Right ventricle myocardium inferior (tissue), 1 donor: Measurements from ENCODE around the gene KLF9. TPM values are rescaled to one million over a fixed set of nuclear protein-coding genes. Genes with fewer than 3 reads are reported as not detected.

Experiments used
- ATAC-seq: fragments of 200-7000 bp; cut with Tn5 transposase; one replicate; pipeline ENCODE4 v1.9.1; 2020; ENCODE audit warnings: mild to moderate bottlenecking, moderate library complexity
- DNase-seq: peaks from one replicate; pipeline ENCODE4 v3.0.0; 2021; ENCODE audit errors: missing footprints
- intact Hi-C: fragments of 100-400 bp; cut with DNase I; formaldehyde crosslinking; loops from one replicate; pipeline ENCODE4 v1.11.0; 2022
- long read RNA-seq: library from polyadenylated mRNA; unstranded; transcript quantifications from one replicate; pipeline ENCODE4 v2.0.0, GENCODE V29; 2021
- total RNA-seq: library from RNA; stranded (reverse); fragmentation: NEBNext Ultra II Directional; extraction: Animal tissue kit (Norgen Biotek cat#: 25700); gene quantifications from one replicate; pipeline ENCODE4 v1.2.1, GENCODE V29; 2021
- donor health status: DM: no; HTN: yes; CAD: no; lungs with severe emphysema.

KLF9 gene
- total RNA-seq = 52.6 TPM
- long read RNA-seq, full-length matches to known transcripts = 1 of 3 reads
- long read RNA-seq, partial matches to known transcripts = 0 of 3 reads
- long read RNA-seq, other reads (novel, unspliced or antisense) = 2 of 3 reads

DNA sequence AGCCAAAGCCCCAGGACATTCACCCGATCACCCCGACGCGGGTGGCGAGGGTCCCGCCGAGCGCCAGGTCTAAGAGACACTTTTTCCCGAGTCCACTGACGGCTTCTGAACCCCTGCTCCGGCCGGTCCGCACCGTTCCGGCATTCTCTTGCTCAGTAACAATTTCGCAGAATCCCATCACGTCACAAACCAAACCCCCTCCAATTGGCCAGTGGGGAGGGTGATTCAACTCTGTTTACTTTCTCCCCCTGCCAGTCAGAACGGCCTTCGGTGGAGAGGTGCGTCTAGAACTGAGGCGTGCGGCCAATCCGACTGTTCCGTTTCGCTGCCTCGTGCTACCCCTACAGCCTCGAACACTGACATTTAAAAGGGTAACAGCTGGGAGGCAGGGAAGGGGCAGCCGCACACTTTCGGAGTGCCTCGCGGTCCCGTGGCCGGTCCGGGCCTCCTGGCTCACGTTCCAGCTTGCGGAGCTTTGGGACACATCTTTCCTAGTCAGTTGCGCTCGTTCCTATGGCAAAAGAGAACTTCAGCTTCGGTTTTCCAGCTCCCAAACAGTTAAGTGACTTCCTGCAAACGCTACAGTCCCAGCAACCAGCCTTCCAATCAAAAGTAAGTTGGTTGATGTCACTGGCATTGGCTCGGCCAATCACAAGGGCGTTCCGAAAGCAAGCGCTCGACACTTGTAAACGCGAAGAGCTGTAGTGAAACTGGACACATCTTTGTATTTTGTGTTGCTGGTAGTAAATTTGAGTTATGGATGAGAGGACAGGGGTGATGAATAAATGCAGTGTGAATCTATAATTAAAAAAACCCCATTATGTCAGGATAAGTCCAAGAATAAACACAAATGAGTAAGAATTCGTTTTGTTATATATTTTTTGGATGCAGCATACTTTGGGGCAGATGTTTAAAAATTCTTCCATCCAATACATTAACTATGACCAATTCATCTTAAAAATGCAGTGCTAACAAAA is at the start of gene KLF9:
KLF9 (minus strand) TSS at position 859 of the 977 bp plus-strand sequence. CDS start 1,294 bp downstream, outside the sequence.
- ATAC-seq = peak; percentile 74
- intact Hi-C loops = no loop called here

DNA sequence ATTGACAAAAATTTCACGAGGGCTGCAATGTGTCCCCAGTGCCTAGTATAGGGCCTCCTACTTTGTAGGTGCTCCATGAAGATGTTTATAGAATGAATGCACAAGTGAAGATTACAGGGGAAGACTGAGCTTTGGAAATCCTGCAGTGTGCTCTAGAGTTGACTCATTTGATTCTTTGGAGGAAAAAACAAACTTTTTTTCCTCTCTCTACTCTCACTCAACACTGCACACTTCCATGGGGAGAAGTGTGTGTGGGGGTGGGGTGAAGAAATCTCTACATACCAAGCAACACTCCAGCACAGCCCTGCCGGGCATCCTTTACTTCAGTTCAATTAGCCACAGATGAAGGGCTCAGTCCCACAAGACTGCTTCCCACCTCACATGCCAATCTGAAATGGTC is 49.4 kb upstream of the KLF9 start:
- no peak for ATAC-seq
- intact Hi-C loops = no loop called here

More for the DNA sequence above, at the start of gene KLF9:
- peak; percentile 94 for DNase-seq

DNA sequence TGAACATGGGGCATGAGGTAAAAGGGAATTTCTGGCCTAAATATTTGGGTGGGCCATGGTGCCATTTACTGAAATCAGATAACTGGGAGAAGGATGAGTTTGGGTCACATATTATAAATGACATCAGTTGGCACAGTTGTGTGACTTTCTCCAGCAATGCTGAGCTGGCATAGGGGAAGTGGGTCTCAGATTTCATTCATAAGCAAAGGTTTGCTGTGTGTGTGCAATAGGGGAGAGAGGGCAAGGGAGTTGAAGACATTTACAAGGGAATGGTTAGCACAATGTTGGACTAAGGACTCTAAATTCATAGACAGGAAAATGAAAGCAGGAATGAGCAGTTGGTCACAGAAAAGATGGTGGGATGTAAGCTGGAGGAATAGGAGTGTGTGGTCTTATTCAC is 47.8 kb upstream of the KLF9 start:
- no peak for DNase-seq
- intact Hi-C loops = no loop called here
- ATAC-seq = no peak

More for the DNA sequence above, 49.4 kb upstream of the KLF9 start:
- DNase-seq = no peak

DNA sequence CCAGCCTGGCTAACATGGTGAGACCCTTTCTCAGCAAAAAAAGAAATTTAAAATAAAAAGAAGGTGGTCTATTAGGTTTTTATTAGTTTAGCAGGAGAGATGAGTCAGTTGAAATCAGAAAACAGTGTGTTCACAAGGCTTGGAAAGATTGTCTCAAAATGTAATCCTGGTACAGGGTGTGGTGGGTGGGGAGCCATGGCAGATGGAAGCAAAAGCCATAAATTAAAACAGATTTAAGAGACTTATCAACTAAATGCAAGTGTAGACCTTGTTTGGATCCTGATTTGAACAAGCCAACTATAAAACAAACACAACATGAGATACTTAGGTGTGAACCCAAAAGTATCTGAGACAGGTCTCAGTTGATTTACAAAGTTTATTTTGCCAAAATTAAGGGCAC is 42.8 kb upstream of the KLF9 start:
- ATAC-seq (no peak), DNase-seq (no peak)
- intact Hi-C loops = no loop called here

DNA sequence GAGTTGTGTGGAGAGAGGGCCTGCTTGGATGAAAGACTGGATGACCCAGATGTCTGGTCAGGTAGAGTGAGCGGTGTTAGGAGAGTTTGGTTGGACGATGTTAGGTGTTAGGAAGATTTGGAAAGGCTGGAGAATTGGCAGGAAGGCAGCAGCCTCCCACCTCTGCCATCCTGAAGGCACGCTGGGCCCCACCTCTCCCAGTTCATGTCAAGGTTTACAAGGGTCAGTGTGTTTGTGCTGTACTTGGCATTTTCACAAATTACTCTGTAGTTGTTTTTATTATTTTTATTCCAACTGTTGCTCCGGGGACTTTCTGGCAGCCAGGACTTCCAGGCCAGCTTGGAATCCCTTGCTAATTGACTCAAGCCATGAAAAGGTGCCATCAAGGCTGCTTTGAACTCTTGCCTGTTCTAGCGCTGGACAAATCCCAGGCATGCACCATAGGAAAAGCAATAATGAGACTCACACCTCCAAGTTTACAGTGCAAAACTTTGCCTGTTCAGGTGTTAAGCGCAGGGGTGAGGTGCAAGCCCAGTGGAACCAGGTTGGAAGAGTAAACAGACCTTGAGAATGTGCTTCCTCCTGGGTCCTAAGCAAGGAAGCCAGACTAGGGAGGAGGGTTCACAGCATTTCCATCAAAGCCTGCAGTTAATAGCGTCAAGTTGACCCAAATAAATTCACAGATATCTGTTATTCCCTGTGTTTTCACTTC is 41.7 kb upstream of the KLF9 start:
- DNase-seq = no peak
- intact Hi-C loops = no loop called here
- peak; percentile 57 for ATAC-seq

DNA sequence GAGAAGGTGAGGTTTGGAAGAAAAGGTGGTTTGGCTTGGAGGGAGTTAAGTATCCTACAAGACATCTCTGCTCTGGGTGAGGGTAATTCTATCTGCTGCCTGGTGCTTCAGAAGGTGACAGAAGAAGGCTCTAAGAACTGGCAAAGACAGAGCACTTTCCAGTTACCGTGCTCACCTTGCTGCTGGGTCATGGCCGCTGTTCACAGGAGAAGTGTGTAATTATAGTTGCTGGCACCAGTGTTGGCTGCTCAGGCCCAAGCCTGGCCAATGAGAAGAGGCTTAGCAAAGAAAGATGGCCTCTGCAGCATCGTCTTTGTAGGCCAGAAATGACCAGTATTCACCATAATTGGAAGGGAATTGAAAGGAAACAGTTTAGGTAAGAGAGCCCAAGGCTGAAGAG is 37.9 kb upstream of the KLF9 start:
- DNase-seq (no peak), ATAC-seq (no peak)
- intact Hi-C loops = no loop called here

DNA sequence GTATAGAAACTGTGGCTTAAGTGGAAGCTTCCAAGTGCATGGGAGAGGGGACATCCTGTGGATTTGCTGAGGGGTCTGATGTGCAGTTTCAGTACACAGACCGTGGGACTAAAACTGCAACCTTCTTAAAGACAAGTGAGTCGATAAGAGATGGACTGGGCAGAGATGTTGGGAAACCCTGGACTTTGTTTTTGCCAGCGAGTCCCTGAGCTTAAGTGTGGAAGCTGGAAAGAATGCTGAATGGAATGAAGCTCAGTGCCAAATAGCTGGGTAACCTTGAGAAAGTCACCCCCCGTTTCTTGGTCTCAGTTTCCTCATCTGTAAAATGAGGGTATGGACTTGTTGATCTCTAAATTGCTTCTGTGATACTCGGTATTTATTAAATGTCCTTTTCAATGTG is 37.3 kb upstream of the KLF9 start:
- intact Hi-C loops = no loop called here
- ATAC-seq (peak; percentile 41), DNase-seq (no peak)

DNA sequence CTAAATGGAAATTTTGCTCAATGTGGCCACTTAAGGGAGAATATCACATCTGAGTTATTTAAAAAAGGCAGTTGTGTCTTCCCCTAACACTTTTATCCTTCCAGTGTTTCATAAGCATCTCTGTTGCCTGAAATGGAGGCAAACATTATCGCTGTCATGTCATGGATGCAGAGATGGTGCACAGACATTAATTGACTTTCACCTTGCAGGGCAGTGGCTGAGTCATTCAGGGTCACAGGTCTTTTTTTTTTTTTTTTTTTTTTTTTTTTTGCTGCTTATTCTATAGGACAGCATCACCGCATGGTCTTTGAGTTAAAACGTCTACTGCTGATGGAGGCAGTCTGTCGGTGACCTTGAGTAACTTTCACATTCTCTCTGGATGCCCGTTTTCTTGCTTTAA is 36.3 kb upstream of the KLF9 start:
- ATAC-seq (no peak), DNase-seq (no peak)
- intact Hi-C loops = no loop called here

DNA sequence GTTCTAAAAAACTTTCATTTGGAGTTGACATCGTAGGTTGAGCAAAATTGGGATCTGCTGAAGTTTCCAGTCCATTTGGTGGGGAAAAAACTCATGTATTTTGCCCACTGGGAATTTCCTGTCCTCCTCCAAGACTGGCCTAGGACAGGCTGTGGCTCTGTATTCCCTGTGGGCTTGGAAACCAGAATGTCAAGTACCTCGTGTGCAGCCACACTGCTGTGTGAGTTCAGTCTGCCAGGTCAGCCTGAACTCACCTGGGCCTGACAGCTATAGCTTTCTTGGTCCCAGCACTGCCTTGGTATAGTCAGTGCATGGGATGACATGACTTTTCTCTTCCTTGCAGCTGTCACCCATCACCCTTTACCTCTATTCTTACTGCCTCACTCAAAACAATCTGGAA is 35.0 kb upstream of the KLF9 start:
- ATAC-seq (no peak), DNase-seq (no peak)
- intact Hi-C loops = no loop called here

DNA sequence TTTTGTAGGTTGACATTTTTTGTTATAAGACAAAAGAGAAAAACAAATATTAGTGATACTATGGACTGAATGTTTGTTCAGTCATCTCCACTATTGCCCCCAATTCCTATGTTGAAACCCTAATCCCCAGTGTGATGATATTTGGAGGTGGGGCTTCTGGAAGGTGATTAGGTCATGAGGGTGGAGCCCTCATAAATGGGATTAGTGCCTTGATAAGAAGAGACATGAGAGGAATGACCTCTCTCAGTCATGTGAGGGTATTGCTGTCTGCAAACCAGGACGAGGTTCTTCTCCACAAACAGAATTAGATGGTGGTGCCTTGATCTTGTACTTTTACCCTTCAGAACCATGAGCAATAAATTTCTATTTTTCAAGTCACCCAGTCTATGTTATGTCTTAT is 34.5 kb upstream of the KLF9 start:
- intact Hi-C loops = no loop called here
- ATAC-seq (no peak), DNase-seq (no peak)

DNA sequence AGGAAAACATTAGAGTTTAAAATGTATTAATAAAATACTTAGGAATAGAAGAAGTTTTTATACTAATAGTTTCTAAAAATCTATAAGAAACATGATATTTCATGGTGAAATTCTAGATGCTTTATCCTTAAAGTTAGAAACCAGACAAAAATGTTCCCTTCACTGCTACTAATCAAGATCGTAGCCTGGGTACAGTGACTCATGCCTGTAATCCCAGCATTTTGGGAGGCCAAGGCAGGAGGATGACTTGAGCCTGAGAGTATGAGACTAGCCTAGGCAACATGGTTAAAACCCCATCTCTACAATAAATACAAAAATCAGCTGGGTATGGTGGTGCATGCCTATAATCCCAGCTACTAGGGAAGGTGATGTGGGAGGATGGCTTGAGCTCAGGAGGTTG is 30.4 kb upstream of the KLF9 start:
- no peak for ATAC-seq
- no peak for DNase-seq
- intact Hi-C loops = no loop called here

DNA sequence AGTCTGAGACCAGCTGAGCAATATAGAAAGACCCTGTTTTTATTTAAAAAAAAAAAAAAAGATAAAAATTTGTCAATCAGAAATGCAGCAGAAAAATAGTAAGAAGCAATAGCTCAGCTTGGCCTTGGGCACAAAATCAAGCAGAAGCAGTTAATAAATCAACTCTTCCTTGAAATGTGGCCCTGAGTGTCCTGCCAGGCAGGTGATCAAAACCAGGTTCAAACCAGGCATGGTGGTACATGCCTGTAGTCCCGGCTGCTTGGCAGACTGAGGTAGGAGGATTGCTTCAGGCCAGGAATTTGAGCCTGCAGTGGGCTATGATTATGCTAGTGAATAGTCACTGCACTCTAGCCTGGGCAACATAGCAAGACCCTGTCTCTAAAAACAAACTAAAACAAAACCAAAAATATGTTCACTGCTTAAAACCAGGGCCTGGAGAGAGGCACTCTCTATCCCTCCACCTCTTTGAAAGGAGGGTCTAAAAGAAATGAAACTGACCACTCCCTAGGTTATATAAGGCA is 27.9 kb upstream of the KLF9 start:
- no peak for ATAC-seq
- intact Hi-C loops = no loop called here
- no peak for DNase-seq

DNA sequence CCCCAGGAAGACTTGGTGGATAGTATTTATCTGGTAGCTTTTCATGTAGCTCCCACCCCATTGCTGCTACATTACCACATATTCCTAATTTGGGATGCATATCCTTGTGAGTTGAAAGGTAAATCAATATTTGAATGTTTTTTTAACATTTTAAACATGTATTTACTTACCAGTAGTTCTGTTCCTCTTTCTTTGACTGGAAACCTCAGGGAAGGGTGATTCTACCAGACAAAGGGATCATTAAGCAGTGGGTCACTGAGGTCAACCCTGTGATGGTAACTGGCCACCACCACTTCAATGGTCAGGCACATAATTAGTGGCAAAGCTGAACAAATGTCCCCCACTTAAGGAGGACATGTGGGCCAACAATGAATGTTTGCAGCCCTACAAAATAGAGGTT is 27.2 kb upstream of the KLF9 start:
- intact Hi-C loops = no loop called here
- no peak for DNase-seq
- ATAC-seq = no peak

DNA sequence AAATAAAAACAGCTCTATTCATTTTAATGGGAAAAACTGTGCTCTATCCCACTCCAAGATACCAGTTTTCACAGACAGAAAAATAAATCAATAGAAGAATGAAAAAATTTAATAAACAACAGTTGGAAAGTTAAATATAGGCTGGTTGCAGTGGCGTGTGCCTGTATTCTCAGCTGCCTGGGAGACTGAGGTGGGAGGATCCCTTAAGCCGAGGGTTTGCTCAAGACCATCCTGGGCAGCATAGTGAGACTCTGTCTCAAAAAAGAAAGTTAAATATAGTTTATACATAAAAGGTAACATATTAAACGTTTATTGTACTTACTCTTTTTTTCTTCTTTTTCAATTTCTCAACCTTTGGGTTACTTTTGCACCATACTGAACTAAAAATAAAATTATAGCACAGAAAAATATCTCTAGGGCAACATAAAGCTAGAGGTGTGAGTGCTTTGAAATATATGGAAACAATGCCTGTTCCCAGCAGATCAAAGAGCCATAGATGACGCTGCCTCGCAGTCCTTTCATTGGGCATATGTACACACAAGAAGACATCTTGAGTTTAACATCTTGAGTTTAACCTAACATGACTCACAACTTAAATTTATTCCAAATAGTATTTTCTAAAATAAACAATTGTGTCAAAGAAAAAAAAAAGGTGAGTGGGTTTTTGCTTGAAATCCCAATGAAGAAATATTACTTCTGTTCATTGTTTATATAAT is 25.7 kb upstream of the KLF9 start:
- intact Hi-C loops = loop anchor here (2.0 kb wide), 2 partner anchors 19 to 31 kb away; no protein-coding TSS in a partner anchor

DNA sequence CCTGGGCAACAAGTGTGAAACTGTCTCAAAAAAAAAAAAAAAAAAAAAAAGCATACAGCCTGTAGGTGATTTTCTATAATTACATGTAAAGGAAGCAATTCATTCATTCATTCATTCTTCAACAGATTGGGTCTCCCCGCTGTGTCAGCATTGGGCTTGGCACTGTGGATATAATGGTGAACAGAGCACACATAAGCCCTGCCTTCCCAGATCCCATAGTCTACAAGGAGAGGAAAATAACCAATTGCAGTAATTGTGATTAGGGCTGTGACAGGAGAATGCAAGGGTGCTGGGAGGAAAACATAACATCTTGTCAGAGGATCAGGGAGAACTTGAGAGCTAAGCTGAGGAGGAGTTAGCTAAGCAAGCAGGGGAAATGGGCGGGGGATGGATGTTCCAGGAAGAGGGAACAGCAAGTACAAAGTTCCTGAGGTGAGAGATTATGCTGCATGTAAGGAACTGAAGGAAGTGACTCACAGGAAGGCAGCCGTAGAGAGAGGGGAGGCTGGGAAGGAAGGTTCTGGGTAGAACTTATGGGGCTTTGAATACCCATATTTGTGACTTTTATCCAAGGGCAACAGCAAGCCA is 24.0 kb upstream of the KLF9 start:
- intact Hi-C loops = loop anchor here (2.0 kb wide), 2 partner anchors 18 to 32 kb away; no protein-coding TSS in a partner anchor
- ATAC-seq (peak; percentile 85), DNase-seq (no peak)

More for the DNA sequence above, 25.7 kb upstream of the KLF9 start:
- ATAC-seq (no peak), DNase-seq (no peak)

DNA sequence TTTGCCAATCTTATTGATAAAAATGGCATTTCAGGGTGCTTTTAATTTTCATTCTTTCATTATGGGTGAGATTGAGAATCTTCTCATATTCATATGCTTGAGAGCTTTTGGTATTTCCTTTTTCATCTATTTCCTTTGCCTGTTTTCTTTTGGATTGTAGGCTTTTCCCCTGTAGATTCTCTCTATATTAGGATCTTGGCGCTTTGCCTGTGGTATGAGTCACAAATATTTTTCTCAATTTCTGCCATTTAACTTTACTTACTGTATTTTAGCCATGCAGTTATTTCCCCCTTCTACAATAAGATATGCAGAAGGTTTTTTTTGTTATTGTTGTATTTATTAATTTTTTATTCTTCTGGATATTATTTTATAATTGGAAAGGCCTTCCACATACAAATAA is 21.5 kb upstream of the KLF9 start:
- ATAC-seq (no peak), DNase-seq (no peak)
- intact Hi-C loops = no loop called here

DNA sequence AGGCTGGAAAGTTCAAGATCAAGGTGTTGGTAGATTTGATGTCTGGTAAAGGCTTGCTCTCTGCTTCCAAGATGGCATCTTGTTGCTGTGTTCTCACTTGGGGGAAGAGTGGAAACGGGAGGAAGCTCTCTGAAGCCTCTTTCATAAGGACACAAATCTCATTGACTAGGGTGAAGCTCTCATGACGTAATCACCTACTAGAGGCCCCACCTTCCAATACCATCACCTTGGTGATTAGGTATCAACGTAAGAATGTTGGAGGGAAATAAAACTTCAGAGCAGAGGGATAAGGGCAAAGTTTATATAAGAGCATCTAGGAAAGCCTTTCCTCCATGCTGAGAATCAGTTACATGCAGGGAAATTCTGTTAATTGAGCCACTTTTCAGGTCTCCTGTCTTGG is 15.4 kb upstream of the KLF9 start:
- DNase-seq = no peak
- intact Hi-C loops = no loop called here
- ATAC-seq = no peak

DNA sequence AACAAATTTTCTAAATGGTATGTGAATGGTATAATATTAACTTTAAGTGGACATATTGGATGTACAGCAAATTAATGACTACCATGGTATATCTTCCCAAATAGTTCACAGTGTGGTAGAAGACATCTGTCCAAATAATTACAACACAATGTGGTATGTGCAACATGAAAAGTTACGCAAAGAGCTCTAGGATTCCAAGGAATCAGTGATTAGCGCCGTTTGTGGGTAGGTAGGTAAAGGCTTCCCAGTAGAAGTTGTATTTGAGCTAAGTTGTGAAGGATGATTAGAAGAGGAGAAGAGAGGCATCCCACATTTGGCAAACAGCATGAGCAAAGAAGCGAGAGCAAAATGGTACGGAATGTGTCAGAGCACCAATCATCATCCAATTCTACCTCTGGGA is 14.3 kb upstream of the KLF9 start:
- ATAC-seq (no peak), DNase-seq (no peak)
- intact Hi-C loops = no loop called here
